IMR-90 (cell line): ENCODE measurements around the gene PAM. TPM values are rescaled to one million over a fixed set of nuclear protein-coding genes. Genes with fewer than 3 reads are reported as not detected.

Source experiments
- ATAC-seq: fragments of 200-7000 bp; cut with Tn5 transposase; 2 replicates; pipeline ENCODE4 v1.9.1; 2020; ENCODE audit warnings: low read depth, mild to moderate bottlenecking, moderate library complexity
- BruUV-seq: library from RNA; stranded (reverse); fragments of 400-500 nt; replicated peaks from 2 replicates; lab custom pipeline; 2021; lab: Mats Ljungman, UMichigan
- CTCF ChIA-PET: fragments of 300-600 bp; formaldehyde crosslinking; extraction: SDS; loops from one replicate; lab custom pipeline; 2021; ENCODE audit warnings: antibody characterized with exemption; lab: Yijun Ruan, JAX
- POLR2A ChIA-PET: fragments of 300-600 bp; sonication (Branson Sonifier 250); formaldehyde crosslinking; loops from one replicate; lab custom pipeline; 2022; ENCODE audit warnings: antibody characterized with exemption; ENCODE audit not compliant: unreplicated experiment; lab: Charles Lee
- DNase-seq: peaks from one replicate; pipeline ENCODE4 v3.0.0; 2013
- H2AFZ ChIP-seq: replicated peaks from 2 replicates; pipeline ENCODE3; 2013; ENCODE audit warnings: low read length, mild to moderate bottlenecking; ENCODE audit not compliant: poor library complexity
- H2AK5ac ChIP-seq: 2 replicates; pipeline ENCODE4 v1.6.1; 2013; ENCODE audit warnings: low read depth, low read length, inconsistent platforms
- H2AK9ac ChIP-seq: replicated peaks from 2 replicates; pipeline ENCODE3; 2013; ENCODE audit warnings: mild to moderate bottlenecking, low read depth, low read length, moderate library complexity; ENCODE audit not compliant: poor library complexity
- H2BK120ac ChIP-seq: 2 replicates; pipeline ENCODE4 v1.6.1; 2013; ENCODE audit warnings: low read depth, low read length, inconsistent platforms
- H2BK15ac ChIP-seq: 3 replicates; pipeline ENCODE4 v1.6.1; 2013; ENCODE audit warnings: low read depth, low read length, inconsistent platforms
- H2BK20ac ChIP-seq: 2 replicates; pipeline ENCODE4 v1.6.1; 2013; ENCODE audit warnings: low read depth, mild to moderate bottlenecking, inconsistent platforms, low read length, moderate library complexity
- H2BK5ac ChIP-seq: 2 replicates; pipeline ENCODE4 v1.6.1; 2013; ENCODE audit warnings: mild to moderate bottlenecking, low read depth, low read length, inconsistent platforms; ENCODE audit not compliant: poor library complexity, severe bottlenecking
- H3K14ac ChIP-seq: replicated peaks from 2 replicates; pipeline ENCODE4 v1.6.1; 2013; ENCODE audit warnings: low read depth, low read length, inconsistent platforms
- H3K18ac ChIP-seq: 2 replicates; pipeline ENCODE4 v1.6.1; 2013; ENCODE audit warnings: low read depth, low read length, control low read depth
- H3K23ac ChIP-seq: 2 replicates; pipeline ENCODE4 v1.6.1; 2013; ENCODE audit warnings: low read depth, low read length, inconsistent platforms
- H3K27ac ChIP-seq: 2 replicates; pipeline ENCODE4 v1.5.1; 2013; ENCODE audit warnings: mild to moderate bottlenecking, control low read depth, low read length; ENCODE audit not compliant: insufficient read depth
- H3K27me3 ChIP-seq: 2 replicates; pipeline ENCODE4 v1.6.1; 2013; ENCODE audit warnings: low read length; ENCODE audit not compliant: control insufficient read depth, insufficient read depth
- H3K36me3 ChIP-seq: 2 replicates; pipeline ENCODE4 v1.6.1; 2013; ENCODE audit warnings: low read length, mixed read lengths; ENCODE audit not compliant: control insufficient read depth, insufficient read depth
- H3K4ac ChIP-seq: 2 replicates; pipeline ENCODE4 v1.6.1; 2013; ENCODE audit warnings: low read depth, low read length, inconsistent platforms
- H3K4me1 ChIP-seq: 2 replicates; pipeline ENCODE4 v1.6.1; 2013; ENCODE audit warnings: low read length, mixed read lengths; ENCODE audit not compliant: control insufficient read depth, insufficient read depth
- H3K4me2 ChIP-seq: 2 replicates; pipeline ENCODE4 v1.6.1; 2013; ENCODE audit warnings: low read depth, mild to moderate bottlenecking, control low read depth, low read length, moderate library complexity
- H3K4me3 ChIP-seq: 2 replicates; pipeline ENCODE4 v1.5.1; 2013; ENCODE audit warnings: low read depth, mild to moderate bottlenecking, control low read depth, low read length, moderate library complexity; ENCODE audit not compliant: insufficient read depth
- H3K56ac ChIP-seq: 2 replicates; pipeline ENCODE4 v1.6.1; 2013; ENCODE audit warnings: low read length, inconsistent platforms; ENCODE audit not compliant: insufficient read depth; ENCODE audit errors: extremely low read depth
- H3K79me1 ChIP-seq, 2 experiments: 2 replicates each; pipeline ENCODE4 v1.6.1; 2013; ENCODE audit warnings: low read length in 2 of 2, inconsistent platforms in 1 of 2, low read depth in 1 of 2
- H3K9ac ChIP-seq: 2 replicates; pipeline ENCODE4 v1.6.1; 2013; ENCODE audit warnings: low read depth, low read length, control low read depth
- H3K9me1 ChIP-seq: 2 replicates; pipeline ENCODE4 v1.6.1; 2013; ENCODE audit warnings: low read length, inconsistent platforms; ENCODE audit not compliant: insufficient read depth
- H3K9me3 ChIP-seq: 2 replicates; pipeline ENCODE4 v1.6.1; 2013; ENCODE audit warnings: low read length; ENCODE audit not compliant: control insufficient read depth, insufficient read depth
- H4K20me1 ChIP-seq: 2 replicates; pipeline ENCODE4 v1.6.1; 2013; ENCODE audit warnings: low read length, inconsistent platforms; ENCODE audit not compliant: insufficient read depth
- H4K5ac ChIP-seq: 2 replicates; pipeline ENCODE4 v1.6.1; 2013; ENCODE audit warnings: mild to moderate bottlenecking, low read depth, low read length, control low read depth
- H4K8ac ChIP-seq, 2 experiments: 2 replicates each; pipeline ENCODE4 v1.6.1; 2013; ENCODE audit warnings: low read depth in 2 of 2, low read length in 2 of 2, control low read depth in 1 of 2, inconsistent platforms in 1 of 2
- H4K91ac ChIP-seq: 2 replicates; pipeline ENCODE4 v1.6.1; 2013; ENCODE audit warnings: low read depth, low read length, inconsistent platforms; ENCODE audit not compliant: insufficient read depth
- CHD1 ChIP-seq: IDR thresholded peaks from 2 replicates; pipeline ENCODE4 v1.6.1; 2012; ENCODE audit warnings: low read depth, low read length, improper control_type of control experiment
- FOS ChIP-seq: fragments of 150-350 bp; IDR thresholded peaks from 2 replicates; pipeline ENCODE4 v1.6.1; 2016; ENCODE audit warnings: low read depth, low read length
- MXI1 ChIP-seq: IDR thresholded peaks from 2 replicates; pipeline ENCODE4 v1.6.1; 2012; ENCODE audit warnings: low read depth, mild to moderate bottlenecking, low read length, moderate library complexity, borderline replicate concordance
- NFE2L2 ChIP-seq: fragments of 150-350 bp; IDR thresholded peaks from 2 replicates; pipeline ENCODE4 v1.6.1; 2016; ENCODE audit warnings: low read depth, mild to moderate bottlenecking, low read length
- RAD21 ChIP-seq: IDR thresholded peaks from 2 replicates; pipeline ENCODE4 v1.6.1; 2012; ENCODE audit warnings: low read length, improper control_type of control experiment
- RCOR1 ChIP-seq: IDR thresholded peaks from 2 replicates; pipeline ENCODE4 v1.6.1; 2012; ENCODE audit warnings: mild to moderate bottlenecking, low read length, improper control_type of control experiment; ENCODE audit not compliant: insufficient replicate concordance
- WGBS, 2 experiments: methylation state at CpG; one replicate each; pipeline versions ENCODE4 v1.1.5 to v1.1.7; 2013; ENCODE audit warnings: missing lambda C conversion rate in 2 of 2; ENCODE audit not compliant: insufficient read length in 1 of 2; ENCODE audit errors: extremely low coverage in 2 of 2; 5-methylcytosine and 5-hydroxymethylcytosine counted together
- dilution Hi-C: fragments of 300-500 bp; cut with HindIII; formaldehyde crosslinking; loops from one replicate; pipeline ENCODE4 v1.14.3; 2018; ENCODE audit warnings: low sequenced_read_pairs; ENCODE audit not compliant: unreplicated experiment
- in situ Hi-C: fragments of 300-500 bp; cut with MboI; formaldehyde crosslinking; loops from 3 replicates; pipeline ENCODE4 v1.14.3; 2019; ENCODE audit warnings: low sequenced_read_pairs, inconsistent platforms, mixed read lengths
- intact Hi-C: fragments of 100-400 bp; cut with micrococcal nuclease; formaldehyde crosslinking; loops from 2 replicates; pipeline ENCODE4 v1.10.0; 2022
- polyA plus RNA-seq, 3 experiments: library from polyadenylated mRNA; depleted of rRNA; stranded (reverse); fragments of >200 nt; gene quantifications; 2 replicates each; pipeline ENCODE4 v1.2.3, GENCODE V29; 2012; ENCODE audit warnings: low replicate concordance in 1 of 3
- total RNA-seq: library from RNA; depleted of rRNA; stranded (reverse); fragments of >200 nt; gene quantifications from 2 replicates; pipeline ENCODE4 v1.2.3, GENCODE V29; 2012
- TF ChIP-seq, protein P1 (sequence below): conservative IDR thresholded peaks from 2 replicates; pipeline ENCODE4 v1.5.1; 2012; ENCODE audit warnings: mild to moderate bottlenecking, low read depth, low read length, improper control_type of control experiment
- TF ChIP-seq, protein P2 (sequence below): fragments of 150-350 bp; IDR thresholded peaks from 2 replicates; pipeline ENCODE4 v1.6.1; 2017; ENCODE audit warnings: mild to moderate bottlenecking, antibody characterized with exemption, low read length, low read depth
- TF ChIP-seq, protein P3 (sequence below): fragments of 150-350 bp; IDR thresholded peaks from 2 replicates; pipeline ENCODE4 v1.6.1; 2016; ENCODE audit warnings: low read depth, mild to moderate bottlenecking, low read length, moderate library complexity, borderline replicate concordance

PAM gene
- total and polyA plus RNA-seq, 2 of the 4 experiments (the other 2 are of a cell fraction) = 115 to 179 TPM

DNA sequence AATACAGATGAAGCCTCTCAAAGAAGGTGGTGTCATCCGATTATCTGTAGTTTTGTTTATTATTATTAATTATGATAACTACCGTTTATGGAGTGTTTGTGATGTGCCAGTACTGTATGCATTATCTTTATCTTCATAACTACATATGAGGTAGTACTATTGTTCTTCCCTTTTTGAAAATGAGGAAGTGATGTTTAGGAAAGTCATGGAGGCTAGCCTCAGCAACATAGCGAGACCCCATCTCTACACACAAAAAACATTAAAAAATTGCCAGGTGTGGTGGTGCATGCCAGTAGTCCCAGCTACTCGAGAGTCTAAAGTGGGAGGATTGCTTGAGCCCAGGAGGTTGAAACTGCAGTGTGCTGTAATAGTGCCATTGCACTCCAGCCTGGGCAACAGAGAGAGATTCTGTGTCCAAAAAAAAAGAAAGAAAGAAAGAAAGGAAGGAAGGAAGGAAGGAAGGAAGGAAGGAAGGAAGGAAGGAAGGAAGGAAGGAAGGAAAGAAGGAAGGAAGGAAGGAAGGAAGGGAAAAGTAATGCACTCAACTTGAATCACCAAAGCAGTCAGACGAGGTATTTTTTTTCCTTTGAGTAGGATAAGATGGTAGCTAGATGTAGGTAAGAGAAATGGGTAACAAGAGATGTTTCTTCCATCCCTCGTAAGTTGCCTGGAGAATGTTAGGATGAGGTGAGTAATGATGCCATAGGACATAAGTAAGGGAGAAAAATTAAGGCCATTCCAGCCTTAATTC lies 47.8 kb downstream of the PAM start:
- H2BK120ac ChIP-seq = no peak overlapping the region
- H2AFZ ChIP-seq = no peak overlapping the region
- CTCF ChIA-PET = no interaction called here
- peaks cover 27 to 37% of the 10 kb centered on the region in 2 experiments for H3K79me1 ChIP-seq
- DNase-seq (no peak), ATAC-seq (no peak)
- in situ Hi-C loops = no loop called here
- no peak overlapping the region for H2BK5ac ChIP-seq
- no peak overlapping the region for H2AK5ac ChIP-seq
- no peak overlapping the region for H3K9ac ChIP-seq
- TF ChIP-seq RCOR1 = no peak
- no peak for TF ChIP-seq NFE2L2
- no peak for TF ChIP-seq RAD21
- no peak for TF ChIP-seq FOS
- TF ChIP-seq, protein P1, sequence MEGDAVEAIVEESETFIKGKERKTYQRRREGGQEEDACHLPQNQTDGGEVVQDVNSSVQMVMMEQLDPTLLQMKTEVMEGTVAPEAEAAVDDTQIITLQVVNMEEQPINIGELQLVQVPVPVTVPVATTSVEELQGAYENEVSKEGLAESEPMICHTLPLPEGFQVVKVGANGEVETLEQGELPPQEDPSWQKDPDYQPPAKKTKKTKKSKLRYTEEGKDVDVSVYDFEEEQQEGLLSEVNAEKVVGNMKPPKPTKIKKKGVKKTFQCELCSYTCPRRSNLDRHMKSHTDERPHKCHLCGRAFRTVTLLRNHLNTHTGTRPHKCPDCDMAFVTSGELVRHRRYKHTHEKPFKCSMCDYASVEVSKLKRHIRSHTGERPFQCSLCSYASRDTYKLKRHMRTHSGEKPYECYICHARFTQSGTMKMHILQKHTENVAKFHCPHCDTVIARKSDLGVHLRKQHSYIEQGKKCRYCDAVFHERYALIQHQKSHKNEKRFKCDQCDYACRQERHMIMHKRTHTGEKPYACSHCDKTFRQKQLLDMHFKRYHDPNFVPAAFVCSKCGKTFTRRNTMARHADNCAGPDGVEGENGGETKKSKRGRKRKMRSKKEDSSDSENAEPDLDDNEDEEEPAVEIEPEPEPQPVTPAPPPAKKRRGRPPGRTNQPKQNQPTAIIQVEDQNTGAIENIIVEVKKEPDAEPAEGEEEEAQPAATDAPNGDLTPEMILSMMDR = no peak
- TF ChIP-seq, protein P2, sequence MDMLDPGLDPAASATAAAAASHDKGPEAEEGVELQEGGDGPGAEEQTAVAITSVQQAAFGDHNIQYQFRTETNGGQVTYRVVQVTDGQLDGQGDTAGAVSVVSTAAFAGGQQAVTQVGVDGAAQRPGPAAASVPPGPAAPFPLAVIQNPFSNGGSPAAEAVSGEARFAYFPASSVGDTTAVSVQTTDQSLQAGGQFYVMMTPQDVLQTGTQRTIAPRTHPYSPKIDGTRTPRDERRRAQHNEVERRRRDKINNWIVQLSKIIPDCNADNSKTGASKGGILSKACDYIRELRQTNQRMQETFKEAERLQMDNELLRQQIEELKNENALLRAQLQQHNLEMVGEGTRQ = no peak
- no peak for TF ChIP-seq MXI1
- TF ChIP-seq, protein P3, sequence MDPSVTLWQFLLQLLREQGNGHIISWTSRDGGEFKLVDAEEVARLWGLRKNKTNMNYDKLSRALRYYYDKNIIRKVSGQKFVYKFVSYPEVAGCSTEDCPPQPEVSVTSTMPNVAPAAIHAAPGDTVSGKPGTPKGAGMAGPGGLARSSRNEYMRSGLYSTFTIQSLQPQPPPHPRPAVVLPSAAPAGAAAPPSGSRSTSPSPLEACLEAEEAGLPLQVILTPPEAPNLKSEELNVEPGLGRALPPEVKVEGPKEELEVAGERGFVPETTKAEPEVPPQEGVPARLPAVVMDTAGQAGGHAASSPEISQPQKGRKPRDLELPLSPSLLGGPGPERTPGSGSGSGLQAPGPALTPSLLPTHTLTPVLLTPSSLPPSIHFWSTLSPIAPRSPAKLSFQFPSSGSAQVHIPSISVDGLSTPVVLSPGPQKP = no peak
- no peak for TF ChIP-seq CHD1
- dilution Hi-C loops = no loop called here
- no peak overlapping the region for H4K5ac ChIP-seq
- H3K4me3 ChIP-seq = no peak overlapping the region
- H3K9me3 ChIP-seq = no peaks in the 10 kb centered on the region
- H3K27ac ChIP-seq = no peak overlapping the region
- BruUV-seq = no TSS peak
- WGBS, 2 experiments = 100% methylated on average over 1 of the region's 6 CpGs; no CpG with 5 or more reads in 1 of the 2 experiments
- intact Hi-C loops = no loop called here
- no peaks in the 10 kb centered on the region for H3K4me1 ChIP-seq
- H3K4me2 ChIP-seq = no peak overlapping the region
- H4K20me1 ChIP-seq = peaks cover 4% of the 10 kb centered on the region
- H2BK15ac ChIP-seq = no peak overlapping the region
- no peak overlapping the region for H3K56ac ChIP-seq
- H3K36me3 ChIP-seq = no peaks in the 10 kb centered on the region
- no peak overlapping the region for H4K91ac ChIP-seq
- POLR2A ChIA-PET = no interaction called here
- no peak overlapping the region for H3K4ac ChIP-seq
- no peak overlapping the region for H3K14ac ChIP-seq
- no peak overlapping the region for H3K23ac ChIP-seq
- no peak overlapping the region for H3K18ac ChIP-seq
- H4K8ac ChIP-seq = no peak overlapping the region
- H2BK20ac ChIP-seq = no peak overlapping the region
- H2AK9ac ChIP-seq = no peak overlapping the region
- no peaks in the 10 kb centered on the region for H3K27me3 ChIP-seq
- no peaks in the 10 kb centered on the region; the same call in 1 of the 2 replicates for H3K9me1 ChIP-seq
